Measurements from ENCODE around the gene RFC1. TPM values are rescaled to one million over a fixed set of nuclear protein-coding genes. Genes with fewer than 3 reads are reported as not detected.

RFC1 gene
- total and polyA plus RNA-seq, 2 experiments from 2014 or later, result 26.0 to 44.0 TPM

- Histone ChIP-seq H3K4me3 (no peak overlapping the region), H3K36me3 (replicated peaks; ENCODE audit: insufficient read depth, low read depth) (no peaks in the 10 kb centered on the region), H4K20me1 (ENCODE audit: insufficient read depth, poor library complexity, severe bottlenecking) (no peaks in the 10 kb centered on the region), H2AFZ (no peak overlapping the region), H3K27ac (no peak overlapping the region), H3K4me2 (no peak overlapping the region), H3K9me2 (replicated peaks; ENCODE audit: insufficient read depth) (no peaks in the 10 kb centered on the region), H3K27me3 (no peaks in the 10 kb centered on the region), H3K9me3 (ENCODE audit: low read depth) (no peaks in the 10 kb centered on the region), H3K79me2 (no peaks in the 10 kb centered on the region), H3K4me1 (ENCODE audit: insufficient read depth) (no peaks in the 10 kb centered on the region)
- 51% methylated on average over 4 of the region's 4 CpGs for WGBS (ENCODE audit: low lambda C conversion rate, missing lambda C conversion rate)
- no peak for TF ChIP-seq CTCF (IDR thresholded peaks at IDR 0.05; ENCODE audit: poor library complexity)
- no peak for TF ChIP-seq EZH2phosphoT487 (IDR thresholded peaks at IDR 0.05; ENCODE audit: low read depth, severe bottlenecking, unreplicated experiment)
- no peak for TF ChIP-seq EZH2 (IDR thresholded peaks at IDR 0.05; ENCODE audit: borderline replicate concordance)
- no peak for DNase-seq (ENCODE audit: low spot score)
Observed at GRCh38 chr4:39312816-39313215, 53.3 kb downstream of the RFC1 start.

DNA sequence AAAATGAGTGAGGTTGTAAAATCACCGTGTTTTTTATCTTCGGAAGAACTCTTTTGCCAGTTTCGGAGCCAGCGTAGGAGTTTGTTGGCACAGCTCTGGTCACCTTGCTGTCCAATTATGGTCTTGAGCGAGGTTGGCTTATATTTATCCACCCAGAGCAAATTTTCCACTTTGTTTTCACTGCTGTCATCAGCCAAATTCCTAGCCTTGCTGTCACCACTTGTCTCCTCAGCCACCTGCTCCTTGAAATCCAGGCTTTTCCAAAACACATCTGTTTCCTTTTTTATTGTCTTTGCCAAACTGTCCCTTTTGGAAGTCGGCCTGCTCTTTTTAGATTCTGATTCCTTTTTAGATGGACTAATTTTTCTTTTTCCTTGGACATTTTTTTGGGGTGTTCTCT lies 57.6 kb downstream of the RFC1 start:
- no peaks in the 10 kb centered on the region for H3K36me3 ChIP-seq (replicated peaks; ENCODE audit: insufficient read depth, low read depth)
- no peaks in the 10 kb centered on the region for H4K20me1 ChIP-seq (ENCODE audit: insufficient read depth, poor library complexity, severe bottlenecking)
- no peak overlapping the region for H3K4me2 ChIP-seq
- H3K9me3 ChIP-seq (ENCODE audit: low read depth), result no peaks in the 10 kb centered on the region
- no peak overlapping the region for H2AFZ ChIP-seq
- no peak overlapping the region for H3K4me3 ChIP-seq
- H3K79me2 ChIP-seq, result no peaks in the 10 kb centered on the region
- WGBS (ENCODE audit: low lambda C conversion rate, missing lambda C conversion rate), result 98% methylated on average over 6 of the region's 6 CpGs
- H3K27me3 ChIP-seq, result no peaks in the 10 kb centered on the region
- H3K4me1 ChIP-seq (ENCODE audit: insufficient read depth), result no peaks in the 10 kb centered on the region
- no peak for DNase-seq (ENCODE audit: low spot score)
- no peak overlapping the region for H3K27ac ChIP-seq
- TF ChIP-seq CTCF (IDR thresholded peaks at IDR 0.05; ENCODE audit: poor library complexity) (no peak), EZH2phosphoT487 (IDR thresholded peaks at IDR 0.05; ENCODE audit: low read depth, severe bottlenecking, unreplicated experiment) (no peak), EZH2 (IDR thresholded peaks at IDR 0.05; ENCODE audit: borderline replicate concordance) (no peak)
- no peaks in the 10 kb centered on the region for H3K9me2 ChIP-seq (replicated peaks; ENCODE audit: insufficient read depth)

DNA sequence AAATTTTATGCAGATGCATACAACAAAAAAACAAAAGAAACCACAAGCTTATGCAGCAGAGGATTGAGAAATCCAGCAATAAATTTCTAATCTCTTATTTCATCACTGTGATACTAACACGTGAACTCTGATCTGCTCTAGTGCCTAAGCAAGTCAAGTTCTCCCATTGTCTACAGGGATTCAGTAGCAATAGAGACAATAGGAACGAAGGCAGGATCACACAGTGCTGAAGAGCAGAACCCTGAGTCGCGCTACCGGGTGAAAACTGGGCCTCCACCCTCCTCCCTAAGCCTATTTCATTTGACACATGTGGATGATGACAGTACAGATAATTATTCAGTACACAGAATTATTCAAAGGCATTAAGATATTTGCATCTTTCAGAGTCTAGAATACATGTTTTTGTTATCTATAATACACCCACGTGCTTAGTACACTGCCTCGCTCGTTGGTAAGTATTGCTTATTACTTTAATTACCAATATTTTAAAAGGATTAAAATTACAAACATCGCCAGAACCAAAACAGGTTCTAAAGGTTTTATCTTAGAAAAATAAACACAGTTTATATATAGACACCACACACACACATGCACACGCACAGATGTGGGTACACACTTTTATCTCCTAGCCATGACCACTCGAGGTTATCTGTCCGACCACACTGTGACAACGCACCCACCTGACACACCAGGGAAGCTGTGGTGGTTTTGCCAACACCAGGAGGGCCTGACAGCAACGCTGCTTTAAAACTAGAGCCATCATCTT lies 60.1 kb downstream of the RFC1 start:
- Histone ChIP-seq H3K4me2 (no peak overlapping the region), H3K4me3 (no peak overlapping the region), H3K4me1 (ENCODE audit: insufficient read depth) (no peaks in the 10 kb centered on the region), H3K79me2 (no peaks in the 10 kb centered on the region), H3K27me3 (no peaks in the 10 kb centered on the region), H3K36me3 (replicated peaks; ENCODE audit: insufficient read depth, low read depth) (no peaks in the 10 kb centered on the region), H2AFZ (no peak overlapping the region), H3K27ac (no peak overlapping the region), H3K9me2 (replicated peaks; ENCODE audit: insufficient read depth) (no peaks in the 10 kb centered on the region), H4K20me1 (ENCODE audit: insufficient read depth, poor library complexity, severe bottlenecking) (no peaks in the 10 kb centered on the region), H3K9me3 (ENCODE audit: low read depth) (no peaks in the 10 kb centered on the region)
- 81% methylated on average over 14 of the region's 14 CpGs for WGBS (ENCODE audit: low lambda C conversion rate, missing lambda C conversion rate)
- TF ChIP-seq EZH2phosphoT487 (IDR thresholded peaks at IDR 0.05; ENCODE audit: low read depth, severe bottlenecking, unreplicated experiment) (no peak), CTCF (IDR thresholded peaks at IDR 0.05; ENCODE audit: poor library complexity) (no peak), EZH2 (IDR thresholded peaks at IDR 0.05; ENCODE audit: borderline replicate concordance) (no peak)
- DNase-seq (ENCODE audit: low spot score), result no peak
